ENCODE data around the gene ASAP3. TPM values are rescaled to one million over a fixed set of nuclear protein-coding genes. Genes with fewer than 3 reads are reported as not detected.
"Not testable (repeated sequence)": the region's sequence is repeated elsewhere in the genome, so short reads cannot be mapped to it uniquely, and the experiment has no call there.

ASAP3 gene
- total RNA-seq, 4 donors from 2014 or later: 69.3 to 75.7 (median 73.6) TPM

- Histone ChIP-seq H3K27me3 (no peaks in the 10 kb centered on the region), H3K36me3 (no peaks in the 10 kb centered on the region), H3K4me3 (replicated peaks in 1 of 3) (no peak overlapping the region), H3K4me1 (no peaks in the 10 kb centered on the region), H3K27ac (no peak overlapping the region), H3K9me3 (no peaks in the 10 kb centered on the region)
- 94 to 95% methylated on average over 3 of the region's 3 CpGs for WGBS, 2 donors
- intact Hi-C loops (cut with DNase I): no loop called here
- TF ChIP-seq CTCF (IDR thresholded peaks at IDR 0.05) (no peak), POLR2A (IDR thresholded peaks at IDR 0.05) (no peak)
- DNase-seq: no peak
These were observed 30.2 kb upstream of the ASAP3 start for GRCh38 chr1:23514111-23514679.

- DNase-seq: no peak
- Histone ChIP-seq H3K4me1 (peaks cover 0 to 3% of the 10 kb centered on the region in 2 donors), H3K36me3 (no peaks in the 10 kb centered on the region), H3K27me3 (no peaks in the 10 kb centered on the region), H3K27ac (no peak overlapping the region), H3K4me3 (replicated peaks in 1 of 3) (no peak overlapping the region), H3K9me3 (no peaks in the 10 kb centered on the region)
- TF ChIP-seq CTCF (IDR thresholded peaks at IDR 0.05): no peak
- 91 to 98% methylated on average over 15 of the region's 15 CpGs for WGBS, 2 donors
- intact Hi-C loops (cut with DNase I): no loop called here
These were observed 25.9 kb upstream of the ASAP3 start for GRCh38 chr1:23509896-23510295.

GRCh38 chr1:23506376-23507107 is 22.6 kb upstream of the ASAP3 start:
- Histone ChIP-seq H3K36me3 (no peaks in the 10 kb centered on the region), H3K4me1 (peaks cover 0 to 4% of the 10 kb centered on the region in 2 donors), H3K27me3 (no peaks in the 10 kb centered on the region), H3K9me3 (no peaks in the 10 kb centered on the region), H3K27ac (no peak overlapping the region), H3K4me3 (replicated peaks in 1 of 3) (no peak overlapping the region)
- WGBS, 2 donors: 90 to 96% methylated on average over 12 to 13 of the region's 13 CpGs
- DNase-seq: no peak
- intact Hi-C loops (cut with DNase I): no loop called here
- TF ChIP-seq CTCF (IDR thresholded peaks at IDR 0.05) (no peak), POLR2A (IDR thresholded peaks at IDR 0.05) (no peak)

DNA sequence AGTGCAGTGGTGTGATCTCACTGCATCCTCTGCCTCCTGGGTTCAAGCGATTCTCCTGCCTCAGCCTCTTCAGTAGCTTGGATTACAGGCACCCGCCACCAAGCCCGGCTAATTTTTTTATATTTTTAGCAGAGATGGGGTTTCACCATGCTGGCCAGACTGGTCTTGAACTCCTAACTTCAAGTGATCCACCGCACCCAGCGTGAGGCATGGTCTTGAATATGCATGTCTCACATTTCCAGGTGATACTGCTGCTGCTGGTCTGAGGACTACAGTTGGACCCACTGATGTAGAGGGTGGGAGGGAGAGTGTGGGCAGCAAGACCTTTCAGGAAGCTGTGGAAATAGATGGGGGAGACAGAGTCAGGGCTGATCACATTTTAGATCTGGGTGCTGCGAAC is 21.9 kb upstream of the ASAP3 start:
- TF ChIP-seq POLR2A (IDR thresholded peaks at IDR 0.05) (no peak), CTCF (IDR thresholded peaks at IDR 0.05) (no peak)
- no peaks in the 10 kb centered on the region for H3K36me3 ChIP-seq
- WGBS, 2 donors: 99 to 100% methylated on average over 6 of the region's 6 CpGs
- no peak overlapping the region for H3K4me3 ChIP-seq (replicated peaks in 1 of 3)
- peaks cover 0 to 4% of the 10 kb centered on the region in 2 donors for H3K4me1 ChIP-seq
- no peaks in the 10 kb centered on the region for H3K9me3 ChIP-seq
- no peak overlapping the region for H3K27ac ChIP-seq
- intact Hi-C loops (cut with DNase I): no loop called here
- DNase-seq: no peak
- H3K27me3 ChIP-seq: no peaks in the 10 kb centered on the region

DNA sequence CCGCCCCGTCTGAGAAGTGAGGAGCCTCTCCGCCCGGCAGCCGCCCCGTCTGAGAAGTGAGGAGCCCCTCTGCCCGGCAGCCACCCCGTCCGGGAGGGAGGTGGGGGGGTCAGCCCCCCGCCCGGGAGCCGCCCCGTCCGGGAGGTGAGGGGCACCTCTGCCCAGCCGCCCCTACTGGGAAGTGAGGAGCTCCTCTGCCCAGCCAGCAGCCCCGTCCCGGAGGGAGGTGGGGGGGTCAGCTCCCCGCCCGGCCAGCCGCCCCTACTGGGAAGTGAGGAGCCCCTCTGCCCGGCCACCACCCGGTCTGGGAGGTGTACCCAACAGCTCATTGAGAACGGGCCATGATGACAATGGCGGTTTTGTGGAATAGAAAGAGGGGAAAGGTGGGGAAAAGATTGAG is 20.2 kb upstream of the ASAP3 start:
- H3K9me3 ChIP-seq; H3K36me3 ChIP-seq; DNase-seq; H3K27me3 ChIP-seq; H3K4me1 ChIP-seq; intact Hi-C loops (cut with DNase I); H3K27ac ChIP-seq; H3K4me3 ChIP-seq (replicated peaks in 1 of 3): not testable (repeated sequence)
- WGBS, 2 donors: 38% methylated on average over 4 of the region's 24 CpGs; no CpG with 5 or more reads in 1 of the 2 donors

Measured in thyroid gland (tissue), 4 donors.